Cardiac muscle cell (in vitro differentiated cells and primary cell): ENCODE measurements around the gene PDGFB. TPM values are rescaled to one million over a fixed set of nuclear protein-coding genes. Genes with fewer than 3 reads are reported as not detected.

Experiments used
- DNase-seq, 2 donors: peaks; one replicate each; pipeline versions ENCODE4 v3.0.0 to v3.0.0-alpha.2; 2010 to 2017; ENCODE audit warnings: low read depth in 1 of 2, low spot score in 1 of 2
- H3K27ac ChIP-seq: fragments of 200-600 bp; sonication (generic); 2 replicates; pipeline ENCODE4 v1.5.1; 2016
- H3K27me3 ChIP-seq: fragments of 200-600 bp; sonication (generic); 2 replicates; pipeline ENCODE4 v1.6.0; 2016; ENCODE audit warnings: control low read depth
- H3K36me3 ChIP-seq: fragments of 200-600 bp; sonication (generic); 2 replicates; pipeline ENCODE4 v1.5.1; 2016; ENCODE audit warnings: control low read depth
- H3K4me1 ChIP-seq: fragments of 200-600 bp; sonication (generic); 2 replicates; pipeline ENCODE4 v1.8.1; 2017; ENCODE audit warnings: low read depth, mild to moderate bottlenecking, mixed run types
- H3K4me3 ChIP-seq: fragments of 200-600 bp; sonication (generic); 2 replicates; pipeline ENCODE4 v1.5.1; 2016; ENCODE audit warnings: mild to moderate bottlenecking
- H3K9me3 ChIP-seq: fragments of 200-600 bp; sonication (generic); 2 replicates; pipeline ENCODE4 v1.5.1; 2017; ENCODE audit warnings: low read depth, mild to moderate bottlenecking, control low read depth
- polyA plus RNA-seq: library from polyadenylated mRNA; unstranded; fragments of >200 nt; fragmentation: Nextera tagmentation; extraction: Ambion mirVana; gene quantifications from 2 replicates; pipeline ENCODE4 v1.2.1, GENCODE V29; 2016
- total RNA-seq: library from RNA; depleted of rRNA; stranded (reverse); fragments of >200 nt; gene quantifications from 2 replicates; pipeline ENCODE4 v1.2.3, GENCODE V29; 2016
- TF ChIP-seq, protein P1 (sequence below): IDR thresholded peaks from 2 replicates; pipeline ENCODE4 v1.5.1; 2012; ENCODE audit warnings: low read depth, mild to moderate bottlenecking, low read length

The PDGFB gene
- total and polyA plus RNA-seq, 2 experiments from 2014 or later = 9.8 to 15.3 TPM

DNA sequence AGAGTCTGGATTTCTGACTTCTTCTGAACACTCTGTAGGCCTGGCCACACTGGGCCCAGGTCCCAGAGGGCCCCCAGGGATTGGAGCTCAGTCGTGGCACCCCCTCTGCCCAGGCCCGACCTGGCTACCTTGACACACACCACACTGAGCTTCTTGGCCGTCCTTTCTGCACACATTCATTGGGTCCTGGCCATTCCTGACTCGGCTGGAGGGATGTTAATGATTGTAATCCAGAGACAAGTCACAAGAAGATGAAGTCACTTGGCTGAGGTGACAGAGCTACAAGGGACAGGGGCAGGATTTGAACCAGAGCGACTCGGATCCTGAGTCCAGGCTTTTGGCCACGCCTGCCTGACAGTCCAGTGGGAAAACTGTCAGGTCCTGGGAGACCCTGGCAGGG is 23.9 kb upstream of the PDGFB start:
- H3K9me3 ChIP-seq = no peaks in the 10 kb centered on the region
- no peaks in the 10 kb centered on the region for H3K36me3 ChIP-seq
- no peak overlapping the region for H3K4me3 ChIP-seq
- H3K27ac ChIP-seq = no peak overlapping the region
- no peaks in the 10 kb centered on the region for H3K27me3 ChIP-seq
- TF ChIP-seq, protein P1, sequence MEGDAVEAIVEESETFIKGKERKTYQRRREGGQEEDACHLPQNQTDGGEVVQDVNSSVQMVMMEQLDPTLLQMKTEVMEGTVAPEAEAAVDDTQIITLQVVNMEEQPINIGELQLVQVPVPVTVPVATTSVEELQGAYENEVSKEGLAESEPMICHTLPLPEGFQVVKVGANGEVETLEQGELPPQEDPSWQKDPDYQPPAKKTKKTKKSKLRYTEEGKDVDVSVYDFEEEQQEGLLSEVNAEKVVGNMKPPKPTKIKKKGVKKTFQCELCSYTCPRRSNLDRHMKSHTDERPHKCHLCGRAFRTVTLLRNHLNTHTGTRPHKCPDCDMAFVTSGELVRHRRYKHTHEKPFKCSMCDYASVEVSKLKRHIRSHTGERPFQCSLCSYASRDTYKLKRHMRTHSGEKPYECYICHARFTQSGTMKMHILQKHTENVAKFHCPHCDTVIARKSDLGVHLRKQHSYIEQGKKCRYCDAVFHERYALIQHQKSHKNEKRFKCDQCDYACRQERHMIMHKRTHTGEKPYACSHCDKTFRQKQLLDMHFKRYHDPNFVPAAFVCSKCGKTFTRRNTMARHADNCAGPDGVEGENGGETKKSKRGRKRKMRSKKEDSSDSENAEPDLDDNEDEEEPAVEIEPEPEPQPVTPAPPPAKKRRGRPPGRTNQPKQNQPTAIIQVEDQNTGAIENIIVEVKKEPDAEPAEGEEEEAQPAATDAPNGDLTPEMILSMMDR = no peak
- DNase-seq = no peak
- H3K4me1 ChIP-seq = no peaks in the 10 kb centered on the region

DNA sequence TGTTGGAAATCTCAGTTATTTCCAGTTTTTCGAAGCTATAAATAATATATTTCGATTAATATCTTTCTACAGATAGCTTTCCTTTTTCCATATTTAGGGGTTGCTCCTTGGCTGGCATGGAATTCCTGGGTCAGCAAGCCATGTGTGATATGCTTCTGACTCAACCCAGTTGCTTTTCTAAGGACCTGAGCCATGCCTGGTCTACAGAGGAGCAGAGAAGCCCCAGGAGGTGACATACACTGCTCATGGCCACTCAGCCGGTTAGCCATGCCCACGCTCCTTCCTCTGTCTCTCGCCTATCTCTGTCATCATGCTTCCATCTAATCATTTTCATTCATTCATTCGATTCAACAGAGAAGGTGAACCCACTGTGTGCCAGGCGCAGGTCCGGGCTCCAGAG is 23.2 kb upstream of the PDGFB start:
- H3K36me3 ChIP-seq = no peaks in the 10 kb centered on the region
- H3K9me3 ChIP-seq = no peaks in the 10 kb centered on the region
- no peaks in the 10 kb centered on the region for H3K27me3 ChIP-seq
- TF ChIP-seq, protein P1 = no peak
- DNase-seq = no peak
- no peaks in the 10 kb centered on the region for H3K4me1 ChIP-seq
- no peak overlapping the region for H3K4me3 ChIP-seq
- H3K27ac ChIP-seq = no peak overlapping the region

DNA sequence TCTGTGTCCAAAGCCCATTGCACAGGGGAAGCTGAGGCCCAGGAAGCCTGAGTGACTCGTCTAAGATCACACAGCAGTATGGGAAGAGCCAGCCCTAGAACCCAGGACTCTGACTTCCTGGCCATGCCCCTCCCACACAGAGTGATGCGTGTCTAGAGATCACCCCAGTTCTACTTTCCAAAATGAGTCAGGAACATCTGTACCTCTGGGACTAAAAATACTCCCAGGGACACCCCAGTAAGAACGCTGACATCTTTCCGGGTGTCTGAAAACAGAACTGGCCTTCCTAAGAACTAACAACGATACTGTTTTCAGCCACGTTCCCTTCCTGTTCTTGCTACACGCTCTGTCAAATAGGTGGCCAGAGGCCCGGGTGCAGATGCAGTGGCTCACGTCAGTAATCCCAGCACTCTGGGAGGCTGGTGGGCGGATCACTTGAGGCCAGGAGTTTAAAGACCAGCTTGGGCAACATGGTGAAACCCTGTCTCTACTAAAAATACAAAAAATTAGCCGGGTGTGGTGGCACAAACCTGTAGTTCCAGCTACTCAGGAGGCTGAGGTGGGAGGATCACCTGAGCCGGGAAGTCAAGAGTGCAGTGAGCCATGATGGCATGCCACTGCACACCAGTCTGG is 21.7 kb upstream of the PDGFB start:
- DNase-seq = peak in 1 of 2 donors; percentile 70
- no peak overlapping the region for H3K4me3 ChIP-seq
- no peaks in the 10 kb centered on the region for H3K4me1 ChIP-seq
- TF ChIP-seq, protein P1 = no peak
- H3K27ac ChIP-seq = no peak overlapping the region
- H3K36me3 ChIP-seq = no peaks in the 10 kb centered on the region
- no peaks in the 10 kb centered on the region for H3K9me3 ChIP-seq
- H3K27me3 ChIP-seq = no peaks in the 10 kb centered on the region

DNA sequence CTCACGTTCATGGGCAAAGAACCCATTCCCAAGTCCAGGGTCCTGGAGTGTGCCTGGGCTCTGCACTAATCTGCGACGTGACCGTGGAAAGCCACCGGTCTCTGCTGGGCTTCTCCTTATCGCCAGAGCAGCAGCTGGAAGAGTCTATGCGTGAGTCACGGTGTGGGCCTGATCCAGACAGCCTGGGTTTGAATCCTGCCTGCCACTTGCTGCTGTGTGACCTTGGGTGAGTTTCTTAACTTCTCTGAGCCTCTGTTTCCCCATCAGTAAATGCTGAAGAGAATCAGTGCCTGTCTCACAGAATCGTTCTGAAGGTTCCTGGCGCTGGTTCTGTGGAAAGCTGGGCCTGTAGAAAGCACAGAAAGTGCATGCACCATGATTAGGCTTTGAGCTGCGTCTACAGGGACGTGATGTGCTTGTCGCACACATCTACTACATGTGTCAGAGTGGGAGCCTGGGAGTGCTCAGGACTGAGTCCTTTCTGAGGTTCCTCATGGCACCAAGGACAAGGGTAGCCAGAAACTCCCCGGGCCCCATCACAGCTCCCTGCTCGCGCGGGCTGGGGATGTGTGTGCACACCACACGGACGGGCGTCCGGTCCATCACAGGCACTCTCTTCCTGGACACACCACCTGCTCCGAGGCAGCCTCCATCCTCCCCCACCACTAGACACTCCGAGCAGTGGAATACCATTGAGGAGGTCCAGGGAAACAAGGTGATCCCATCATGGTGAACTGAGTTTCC is 20.5 kb upstream of the PDGFB start:
- DNase-seq = no peak
- no peak overlapping the region for H3K27ac ChIP-seq
- H3K4me3 ChIP-seq = no peak overlapping the region
- no peaks in the 10 kb centered on the region for H3K27me3 ChIP-seq
- H3K9me3 ChIP-seq = no peaks in the 10 kb centered on the region
- TF ChIP-seq, protein P1 = no peak
- no peaks in the 10 kb centered on the region for H3K4me1 ChIP-seq
- H3K36me3 ChIP-seq = no peaks in the 10 kb centered on the region

DNA sequence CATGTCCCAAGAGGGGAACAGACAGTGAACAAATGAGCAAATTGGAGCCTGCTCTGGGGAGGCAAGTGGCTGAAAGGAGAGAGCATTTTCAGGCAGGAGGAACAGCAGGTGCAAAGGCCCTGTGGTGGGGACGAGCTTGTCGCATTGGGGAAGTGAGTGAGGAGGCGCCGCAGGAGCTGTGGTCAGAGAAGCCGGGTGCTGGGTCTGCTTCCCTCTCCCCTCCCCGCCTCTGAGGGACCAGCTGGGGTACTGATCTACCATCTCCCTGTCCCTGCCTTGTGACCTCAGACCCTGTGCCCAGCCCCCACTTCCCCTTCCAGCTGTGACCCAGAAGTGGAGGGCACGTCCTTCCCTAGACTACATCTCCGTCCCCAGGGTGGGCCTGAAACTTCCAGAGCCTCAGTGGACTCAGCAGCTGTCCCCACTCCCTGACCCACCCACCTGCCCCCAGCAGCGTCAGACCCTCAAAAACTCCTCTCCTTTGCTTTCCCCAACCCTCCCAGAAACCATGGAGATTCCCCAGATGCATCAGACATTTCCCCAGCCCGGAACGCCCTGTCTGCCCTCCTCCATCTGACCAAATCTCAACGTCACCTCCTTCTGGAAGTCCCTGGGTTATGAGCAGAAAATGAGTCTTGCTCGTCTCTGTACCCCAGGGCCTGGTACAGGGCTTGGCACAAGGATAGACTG is 19.7 kb upstream of the PDGFB start:
- DNase-seq = no peak
- Histone ChIP-seq H3K27me3 (no peaks in the 10 kb centered on the region), H3K4me3 (no peak overlapping the region), H3K9me3 (no peaks in the 10 kb centered on the region), H3K27ac (no peak overlapping the region), H3K4me1 (no peaks in the 10 kb centered on the region), H3K36me3 (no peaks in the 10 kb centered on the region)
- TF ChIP-seq, protein P1 = no peak
